ENCODE data around the gene COP1. TPM values are rescaled to one million over a fixed set of nuclear protein-coding genes. Genes with fewer than 3 reads are reported as not detected.

Gene COP1
- total RNA-seq, 1 experiment from 2014 or later: 33.1 TPM

GRCh38 chr1:175951627-175952026 is 255.5 kb downstream of the COP1 start:
- intact Hi-C loops (cut with micrococcal nuclease): no loop called here
- RAD21 ChIA-PET (ENCODE audit: low non-redundant PET in 1 of 2, low total read pairs in 2 of 2, uncharacterized antibody in 2 of 2, unreplicated experiment in 2 of 2): no interaction called here

More at GRCh38 chr1:175951627-175952026, 255.5 kb downstream of the COP1 start:
- Histone ChIP-seq H3K9me3 (ENCODE audit: control insufficient read depth in 1 of 2, insufficient read depth in 1 of 2, low read depth in 1 of 2, low read length in 2 of 2) (no peaks in the 10 kb centered on the region), H3K27ac (ENCODE audit: low read depth, low read length) (no peak overlapping the region), H3K79me2 (ENCODE audit: insufficient read depth, low read length) (no peaks in the 10 kb centered on the region), H3K4me3 (replicated peaks in 1 of 2; ENCODE audit: low read depth in 1 of 2, low read length in 2 of 2) (no peak overlapping the region), H3K36me3 (ENCODE audit: control insufficient read depth in 1 of 2, insufficient read depth in 2 of 2, low read length in 2 of 2) (no peaks in the 10 kb centered on the region), H4K20me1 (ENCODE audit: insufficient read depth) (no peaks in the 10 kb centered on the region), H3K9ac (ENCODE audit: low read length) (no peak overlapping the region), H3K4me1 (ENCODE audit: control insufficient read depth in 1 of 2, insufficient read depth in 2 of 2, low read length in 2 of 2) (no peaks in the 10 kb centered on the region), H3K27me3 (ENCODE audit: insufficient read depth, low read length) (no peaks in the 10 kb centered on the region), H2AFZ (ENCODE audit: low read depth, low read length, poor library complexity, severe bottlenecking) (no peak overlapping the region), H3K9me2 (ENCODE audit: insufficient read depth) (no peaks in the 10 kb centered on the region), H3K4me2 (ENCODE audit: low read length) (no peak overlapping the region)
- CTCF ChIA-PET: no interaction called here
- no TSS peak for BruUV-seq (replicated peaks)
- TF ChIP-seq SRF (IDR thresholded peaks at IDR 0.05; ENCODE audit: low read depth) (no peak), JUND (IDR thresholded peaks at IDR 0.05) (no peak), ZNF274 (IDR thresholded peaks at IDR 0.05; ENCODE audit: low read depth, low read length) (no peak), REST (IDR thresholded peaks at IDR 0.05; ENCODE audit: low read depth) (no peak), EGR1 (IDR thresholded peaks at IDR 0.05; ENCODE audit: low read depth) (no peak), CBX3 (IDR thresholded peaks at IDR 0.05; ENCODE audit: low read depth) (no peak), YY1 (IDR thresholded peaks at IDR 0.05; ENCODE audit: extremely low read depth, insufficient replicate concordance, low read depth, low read length) (no peak), RAD21 (IDR thresholded peaks at IDR 0.05; ENCODE audit: low read depth) (no peak), SIN3A (IDR thresholded peaks at IDR 0.05; ENCODE audit: low read depth) (no peak), CEBPB (IDR thresholded peaks at IDR 0.05; ENCODE audit: low read depth) (no peak), EZH2phosphoT487 (IDR thresholded peaks at IDR 0.05; ENCODE audit: borderline replicate concordance) (no peak), TCF7L2 (IDR thresholded peaks at IDR 0.05; ENCODE audit: borderline replicate concordance, extremely low read depth, insufficient read depth, insufficient read length) (no peak), ZFX (IDR thresholded peaks at IDR 0.05) (no peak), POLR2A (IDR thresholded peaks at IDR 0.05; ENCODE audit: borderline replicate concordance, extremely low read depth, insufficient read depth, insufficient read length) (no peak)
- no peak for ATAC-seq
- POLR2A ChIA-PET: no interaction called here
- no peak for DNase-seq (ENCODE audit: low read depth, low spot score)

Measured in HCT116 (cell line).